GM18508 (cell line): ENCODE measurements around the gene PLCH1.

Source experiments
- ATAC-seq: cut with Tn5 transposase; IDR thresholded peaks from one replicate; pipeline ENCODE4 v1.9.1; 2021; ENCODE audit warnings: moderate number of reproducible peaks; ENCODE audit not compliant: insufficient read depth, unreplicated experiment

Gene PLCH1

GRCh38 chr3:155364492-155364891 is 380.4 kb downstream of the PLCH1 start:
- no peak for ATAC-seq

GRCh38 chr3:155363690-155364070 is 381.2 kb downstream of the PLCH1 start:
- ATAC-seq: no peak

- no peak for ATAC-seq
These were observed 381.8 kb downstream of the PLCH1 start for GRCh38 chr3:155362808-155363689.

- no peak for ATAC-seq
These were observed 384.6 kb downstream of the PLCH1 start for GRCh38 chr3:155360281-155360680.

GRCh38 chr3:155356594-155357370 is 388.1 kb downstream of the PLCH1 start:
- ATAC-seq: no peak

- ATAC-seq: no peak
These were observed 390.2 kb downstream of the PLCH1 start for GRCh38 chr3:155354658-155355057.

GRCh38 chr3:155352900-155353490 is 391.9 kb downstream of the PLCH1 start:
- ATAC-seq: no peak

- ATAC-seq: no peak
These were observed 394.3 kb downstream of the PLCH1 start for GRCh38 chr3:155350571-155350970.

GRCh38 chr3:155347901-155348300 is 397.0 kb downstream of the PLCH1 start:
- no peak for ATAC-seq

- no peak for ATAC-seq
These were observed 402.5 kb downstream of the PLCH1 start for GRCh38 chr3:155342344-155342743.

GRCh38 chr3:155339052-155339451 is 405.8 kb downstream of the PLCH1 start:
- ATAC-seq: no peak

GRCh38 chr3:155335724-155336354 is 409.0 kb downstream of the PLCH1 start:
- no peak for ATAC-seq

- ATAC-seq: peak; percentile 75
These were observed 409.8 kb downstream of the PLCH1 start for GRCh38 chr3:155334914-155335723.

GRCh38 chr3:155334215-155334913 is 410.5 kb downstream of the PLCH1 start:
- ATAC-seq: no peak

GRCh38 chr3:155332716-155333115 is 412.2 kb downstream of the PLCH1 start:
- ATAC-seq: no peak

- ATAC-seq: no peak
These were observed 413.8 kb downstream of the PLCH1 start for GRCh38 chr3:155331078-155331477.

- ATAC-seq: no peak
These were observed 414.5 kb downstream of the PLCH1 start for GRCh38 chr3:155330370-155330769.

GRCh38 chr3:155329513-155330048 is 415.3 kb downstream of the PLCH1 start:
- ATAC-seq: no peak

- no peak for ATAC-seq
These were observed 417.0 kb downstream of the PLCH1 start for GRCh38 chr3:155327871-155328270.
